K562 (cell line): Measurements from ENCODE around the gene ZDHHC3. TPM values are rescaled to one million over a fixed set of nuclear protein-coding genes. Genes with fewer than 3 reads are reported as not detected.

Source experiments
- BCL6 ChIP-seq: fragments of 250-450 bp; sonication (Bioruptor Pico); IDR thresholded peaks from 2 replicates; pipeline ENCODE4 v1.4.0; 2020
- CCAR2 ChIP-seq: fragments of 200-400 bp; formaldehyde crosslinking; IDR thresholded peaks from 2 replicates; pipeline ENCODE4 v1.6.1; 2017; ENCODE audit warnings: mild to moderate bottlenecking, low read depth, low read length
- HDGF ChIP-seq: fragments of 450-650 bp; IDR thresholded peaks from 2 replicates; pipeline ENCODE4 v1.6.1; 2016
- MTA2 ChIP-seq: fragments of 450-650 bp; IDR thresholded peaks from 2 replicates; pipeline ENCODE4 v1.6.1; 2016; ENCODE audit warnings: low read depth
- PHB ChIP-seq: fragments of 250-450 bp; sonication (Bioruptor Pico); IDR thresholded peaks from 2 replicates; pipeline ENCODE4 v1.5.0; 2021
- PHB2 ChIP-seq: fragments of 450-650 bp; IDR thresholded peaks from 2 replicates; pipeline ENCODE4 v1.6.1; 2017; ENCODE audit warnings: low read depth
- PYGO2 ChIP-seq: fragments of 450-650 bp; IDR thresholded peaks from 2 replicates; pipeline ENCODE4 v1.6.1; 2016; ENCODE audit warnings: mild to moderate bottlenecking, missing genetic modification characterization, moderate library complexity, missing compliant biosample characterization
- SAFB2 ChIP-seq: fragments of 200-400 bp; formaldehyde crosslinking; IDR thresholded peaks from 2 replicates; pipeline ENCODE4 v1.6.1; 2018; ENCODE audit warnings: borderline replicate concordance, low read length, low read depth, moderate library complexity; ENCODE audit not compliant: severe bottlenecking
- TAF7 ChIP-seq: fragments of 450-650 bp; IDR thresholded peaks from 2 replicates; pipeline ENCODE4 v1.6.1; 2016; ENCODE audit warnings: missing genetic modification characterization, missing compliant biosample characterization
- TCF15 ChIP-seq: fragments of 250-450 bp; sonication (Bioruptor Pico); IDR thresholded peaks from 2 replicates; pipeline ENCODE4 v1.8.0; 2022; ENCODE audit warnings: moderate library complexity, mild to moderate bottlenecking, inconsistent platforms
- ZEB2 ChIP-seq: fragments of 450-650 bp; IDR thresholded peaks from 2 replicates; pipeline ENCODE4 v1.6.1; 2016
- ZNF143 ChIP-seq: sonication (generic); formaldehyde crosslinking; IDR thresholded peaks from 2 replicates; pipeline ENCODE4 v1.9.0; 2022; ENCODE audit warnings: mild to moderate bottlenecking, missing genetic modification reagents
- ZNF395 ChIP-seq: fragments of 200-800 bp; sonication (Bioruptor generic); IDR thresholded peaks from 2 replicates; pipeline ENCODE4 v1.6.1; 2017; ENCODE audit warnings: missing genetic modification characterization, missing compliant biosample characterization
- ZNF398 ChIP-seq: fragments of 250-450 bp; sonication (Bioruptor Pico); IDR thresholded peaks from 2 replicates; pipeline ENCODE4 v1.8.0; 2021; ENCODE audit warnings: moderate library complexity, mild to moderate bottlenecking, inconsistent platforms
- ZNF436 ChIP-seq: fragments of 250-450, 450-650 bp; sonication (Bioruptor Pico); formaldehyde crosslinking; IDR thresholded peaks from 2 replicates; pipeline ENCODE4 v1.7.0; 2020; ENCODE audit warnings: mild to moderate bottlenecking
- ZNF507 ChIP-seq: conservative IDR thresholded peaks from 2 replicates; pipeline ENCODE4 v1.6.1; 2017; ENCODE audit warnings: missing genetic modification characterization, missing compliant biosample characterization
- polyA plus RNA-seq, 8 experiments: library from polyadenylated mRNA; depleted of rRNA in 4 of 8; stranded (reverse) in 5 of 8; unstranded in 3 of 8; fragments of >200 nt; fragmentation: Nextera tagmentation in 2 of 8; fragmentation: Illumina TruSeq in 1 of 8; extraction: Ambion mirVana in 2 of 8; extraction: Trizol in 1 of 8; gene quantifications; 2 replicates each; pipeline versions ENCODE4 v1.2.1 to v1.2.3, GENCODE V29; 2011 to 2014; ENCODE audit warnings: inconsistent platforms in 1 of 8, missing spikeins in 1 of 8
- total RNA-seq, 7 experiments: library from RNA; depleted of rRNA in 6 of 7; stranded (reverse); fragments of >200 nt in 6 of 7; fragmentation: Illumina TruSeq in 2 of 7; extraction: Trizol in 2 of 7; gene quantifications; 2 replicates each; pipeline versions ENCODE4 v1.2.1 to v1.2.3, GENCODE V29; 2011 to 2021; ENCODE audit warnings: low replicate concordance in 1 of 7
- TF ChIP-seq, protein P1 (sequence below): fragments of 450-650 bp; IDR thresholded peaks from 2 replicates; pipeline ENCODE4 v1.6.1; 2014; ENCODE audit warnings: low read depth, mild to moderate bottlenecking, moderate library complexity, borderline replicate concordance
- TF ChIP-seq, protein P2 (sequence below), 2 experiments: fragments of 150-350 bp in 1 of 2; IDR thresholded peaks; 2 replicates each; pipeline ENCODE4 v1.6.1; 2012 to 2016; ENCODE audit warnings: low read depth in 2 of 2, low read length in 2 of 2, mild to moderate bottlenecking in 1 of 2, moderate library complexity in 1 of 2
- TF ChIP-seq, protein P3 (sequence below): fragments of 450-650 bp; IDR thresholded peaks from 2 replicates; pipeline ENCODE4 v1.6.1; 2016; ENCODE audit warnings: antibody characterized with exemption

ZDHHC3 gene
- total and polyA plus RNA-seq, 9 of the 15 experiments (the other 6 are each of a cell fraction or from before 2014, with no cell fraction given) = 10.3 to 120 (median 67.2) TPM

GRCh38 chr3:44969154-44969827 lies 6.7 kb downstream of the ZDHHC3 start (continued):
- TF ChIP-seq, protein P1, sequence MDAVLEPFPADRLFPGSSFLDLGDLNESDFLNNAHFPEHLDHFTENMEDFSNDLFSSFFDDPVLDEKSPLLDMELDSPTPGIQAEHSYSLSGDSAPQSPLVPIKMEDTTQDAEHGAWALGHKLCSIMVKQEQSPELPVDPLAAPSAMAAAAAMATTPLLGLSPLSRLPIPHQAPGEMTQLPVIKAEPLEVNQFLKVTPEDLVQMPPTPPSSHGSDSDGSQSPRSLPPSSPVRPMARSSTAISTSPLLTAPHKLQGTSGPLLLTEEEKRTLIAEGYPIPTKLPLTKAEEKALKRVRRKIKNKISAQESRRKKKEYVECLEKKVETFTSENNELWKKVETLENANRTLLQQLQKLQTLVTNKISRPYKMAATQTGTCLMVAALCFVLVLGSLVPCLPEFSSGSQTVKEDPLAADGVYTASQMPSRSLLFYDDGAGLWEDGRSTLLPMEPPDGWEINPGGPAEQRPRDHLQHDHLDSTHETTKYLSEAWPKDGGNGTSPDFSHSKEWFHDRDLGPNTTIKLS = no peak
- no peak for TF ChIP-seq PYGO2 (tag)
- TF ChIP-seq SAFB2 = no peak
- TF ChIP-seq ZNF436 = no peak
- no peak for TF ChIP-seq BCL6 (CRISPR knock-in tag)
- TF ChIP-seq ZEB2 = no peak
- TF ChIP-seq HDGF = 0 out of 2 replicates have a peak, but pooled peaks have one; percentile 8
- TF ChIP-seq, protein P2, sequence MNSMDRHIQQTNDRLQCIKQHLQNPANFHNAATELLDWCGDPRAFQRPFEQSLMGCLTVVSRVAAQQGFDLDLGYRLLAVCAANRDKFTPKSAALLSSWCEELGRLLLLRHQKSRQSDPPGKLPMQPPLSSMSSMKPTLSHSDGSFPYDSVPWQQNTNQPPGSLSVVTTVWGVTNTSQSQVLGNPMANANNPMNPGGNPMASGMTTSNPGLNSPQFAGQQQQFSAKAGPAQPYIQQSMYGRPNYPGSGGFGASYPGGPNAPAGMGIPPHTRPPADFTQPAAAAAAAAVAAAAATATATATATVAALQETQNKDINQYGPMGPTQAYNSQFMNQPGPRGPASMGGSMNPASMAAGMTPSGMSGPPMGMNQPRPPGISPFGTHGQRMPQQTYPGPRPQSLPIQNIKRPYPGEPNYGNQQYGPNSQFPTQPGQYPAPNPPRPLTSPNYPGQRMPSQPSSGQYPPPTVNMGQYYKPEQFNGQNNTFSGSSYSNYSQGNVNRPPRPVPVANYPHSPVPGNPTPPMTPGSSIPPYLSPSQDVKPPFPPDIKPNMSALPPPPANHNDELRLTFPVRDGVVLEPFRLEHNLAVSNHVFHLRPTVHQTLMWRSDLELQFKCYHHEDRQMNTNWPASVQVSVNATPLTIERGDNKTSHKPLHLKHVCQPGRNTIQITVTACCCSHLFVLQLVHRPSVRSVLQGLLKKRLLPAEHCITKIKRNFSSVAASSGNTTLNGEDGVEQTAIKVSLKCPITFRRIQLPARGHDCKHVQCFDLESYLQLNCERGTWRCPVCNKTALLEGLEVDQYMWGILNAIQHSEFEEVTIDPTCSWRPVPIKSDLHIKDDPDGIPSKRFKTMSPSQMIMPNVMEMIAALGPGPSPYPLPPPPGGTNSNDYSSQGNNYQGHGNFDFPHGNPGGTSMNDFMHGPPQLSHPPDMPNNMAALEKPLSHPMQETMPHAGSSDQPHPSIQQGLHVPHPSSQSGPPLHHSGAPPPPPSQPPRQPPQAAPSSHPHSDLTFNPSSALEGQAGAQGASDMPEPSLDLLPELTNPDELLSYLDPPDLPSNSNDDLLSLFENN (IDR thresholded peaks at IDR 0.05; ENCODE audit: low read depth in 2 of 2, low read length in 2 of 2) = no peak
- peak; percentile 47; the same call in 1 of the 2 replicates for TF ChIP-seq ZNF143 (CRISPR knock-in tag)
- no peak for TF ChIP-seq PHB (CRISPR knock-in tag)
- no peak for TF ChIP-seq ZNF507 (tag)
- TF ChIP-seq ZNF398 = no peak
- no peak for TF ChIP-seq PHB2
- TF ChIP-seq MTA2 = no peak
- TF ChIP-seq, protein P3, sequence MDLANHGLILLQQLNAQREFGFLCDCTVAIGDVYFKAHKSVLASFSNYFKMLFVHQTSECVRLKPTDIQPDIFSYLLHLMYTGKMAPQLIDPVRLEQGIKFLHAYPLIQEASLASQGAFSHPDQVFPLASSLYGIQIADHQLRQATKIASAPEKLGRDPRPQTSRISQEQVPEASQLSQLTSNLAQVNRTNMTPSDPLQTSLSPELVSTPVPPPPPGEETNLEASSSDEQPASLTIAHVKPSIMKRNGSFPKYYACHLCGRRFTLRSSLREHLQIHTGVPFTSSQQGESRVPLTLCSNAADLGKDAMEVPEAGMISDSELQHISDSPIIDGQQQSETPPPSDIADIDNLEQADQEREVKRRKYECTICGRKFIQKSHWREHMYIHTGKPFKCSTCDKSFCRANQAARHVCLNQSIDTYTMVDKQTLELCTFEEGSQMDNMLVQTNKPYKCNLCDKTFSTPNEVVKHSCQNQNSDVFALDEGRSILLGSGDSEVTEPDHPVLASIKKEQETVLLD = no peak
- no peak for TF ChIP-seq ZNF395 (CRISPR knock-in tag)
- TF ChIP-seq CCAR2 = no peak
- TF ChIP-seq TAF7 = no peak
- TF ChIP-seq TCF15 (CRISPR knock-in tag) = no peak
